ENCODE data around the gene GP1BB.

GRCh38 chr22:19743651-19744050 lies 20.3 kb downstream of the GP1BB start:
- no peak for TF ChIP-seq CTCF (IDR thresholded peaks at IDR 0.05; ENCODE audit: borderline replicate concordance, extremely low read depth, low read length, poor library complexity, severe bottlenecking)
- no peak for TF ChIP-seq EZH2 (IDR thresholded peaks at IDR 0.05; ENCODE audit: borderline replicate concordance, low read depth, low read length, severe bottlenecking)

Measured in DND-41 (cell line).